H1 (cell line): Measurements from ENCODE around the gene DSE. TPM values are rescaled to one million over a fixed set of nuclear protein-coding genes. Genes with fewer than 3 reads are reported as not detected.

Experiments
- CTCF ChIA-PET: fragments of 300-600 bp; sonication (Branson Sonifier 250); formaldehyde crosslinking; loops from one replicate; lab custom pipeline; 2021; ENCODE audit not compliant: partially characterized antibody; lab: Charles Lee
- POLR2A ChIA-PET: fragments of 300-600 bp; sonication (Branson Sonifier 250); formaldehyde crosslinking; loops from one replicate; lab custom pipeline; 2021; ENCODE audit warnings: inconsistent platforms; ENCODE audit not compliant: partially characterized antibody; lab: Charles Lee
- DNase-seq, 2 experiments: peaks; one replicate each; pipeline versions ENCODE4 v3.0.0 to v3.0.0-alpha.2; 2010 to 2022; ENCODE audit warnings: low spot score in 2 of 2, low read depth in 1 of 2, mixed read lengths in 1 of 2
- FAIRE-seq: peaks from 2 replicates; lab custom pipeline; 2011; peaks lifted over from hg19 to GRCh38; lab: Jason Lieb, UNC
- H2AFZ ChIP-seq: 2 replicates; pipeline ENCODE4 v1.8.1; 2012; ENCODE audit warnings: low read length, inconsistent platforms
- H2AK5ac ChIP-seq: 2 replicates; pipeline ENCODE4 v1.6.1; 2013; ENCODE audit warnings: low read depth, low read length
- H2BK120ac ChIP-seq: replicated peaks from 2 replicates; pipeline ENCODE3; 2013; ENCODE audit warnings: low read depth, low read length, inconsistent platforms
- H2BK12ac ChIP-seq: 2 replicates; pipeline ENCODE4 v1.6.1; 2013; ENCODE audit warnings: low read depth, low read length
- H2BK15ac ChIP-seq: 2 replicates; pipeline ENCODE4 v1.6.1; 2013; ENCODE audit warnings: low read length
- H2BK20ac ChIP-seq: 2 replicates; pipeline ENCODE4 v1.6.1; 2013; ENCODE audit warnings: low read length
- H2BK5ac ChIP-seq: 2 replicates; pipeline ENCODE4 v1.6.1; 2013; ENCODE audit warnings: low read depth, low read length
- H3K14ac ChIP-seq: 2 replicates; pipeline ENCODE4 v1.6.1; 2013; ENCODE audit warnings: inconsistent platforms; ENCODE audit not compliant: insufficient read length
- H3K18ac ChIP-seq: 2 replicates; pipeline ENCODE4 v1.6.1; 2013; ENCODE audit warnings: low read length; ENCODE audit errors: extremely low read depth
- H3K23ac ChIP-seq: 2 replicates; pipeline ENCODE4 v1.6.1; 2013; ENCODE audit warnings: inconsistent platforms; ENCODE audit not compliant: insufficient read length
- H3K23me2 ChIP-seq: 2 replicates; pipeline ENCODE4 v1.6.1; 2013; ENCODE audit warnings: low read depth, low read length
- H3K27ac ChIP-seq: 2 replicates; pipeline ENCODE4 v1.6.1; 2011; ENCODE audit warnings: low read depth, low read length, inconsistent platforms
- H3K27me3 ChIP-seq, 4 experiments: replicated peaks in 1 of 4; 1 replicate in 1 of 4; 2 replicates in 3 of 4; pipeline versions ENCODE4 v1.6.1 to v1.8.1; 2011 to 2013; ENCODE audit warnings: low read length in 3 of 4, mild to moderate bottlenecking in 3 of 4, inconsistent platforms in 2 of 4, mixed read lengths in 2 of 4, moderate library complexity in 1 of 4; ENCODE audit not compliant: control insufficient read depth in 3 of 4, insufficient read depth in 3 of 4; ENCODE audit errors: extremely low read depth in 1 of 4
- H3K36me3 ChIP-seq, 4 experiments: 2 replicates each; pipeline versions ENCODE4 v1.6.1 to v1.8.1; 2011 to 2013; ENCODE audit warnings: mild to moderate bottlenecking in 4 of 4, low read length in 3 of 4, moderate library complexity in 2 of 4, control low read depth in 1 of 4, inconsistent platforms in 1 of 4; ENCODE audit not compliant: insufficient read depth in 4 of 4, control insufficient read depth in 2 of 4
- H3K4ac ChIP-seq: replicated peaks from 2 replicates; pipeline ENCODE3; 2013; ENCODE audit warnings: low read length, low read depth, mixed read lengths, inconsistent platforms; ENCODE audit not compliant: insufficient read length
- H3K4me1 ChIP-seq, 4 experiments: replicated peaks in 1 of 4; 1 replicate in 1 of 4; 2 replicates in 3 of 4; pipeline versions ENCODE4 v1.6.1 to v1.8.1; 2011 to 2013; ENCODE audit warnings: low read length in 3 of 4, inconsistent platforms in 2 of 4, mixed read lengths in 1 of 4; ENCODE audit not compliant: insufficient read depth in 4 of 4, control insufficient read depth in 3 of 4
- H3K4me2 ChIP-seq, 2 experiments: 2 replicates each; pipeline versions ENCODE4 v1.6.1 to v1.8.1; 2011 to 2013; ENCODE audit warnings: low read depth in 2 of 2, low read length in 2 of 2, control low read depth in 1 of 2, inconsistent platforms in 1 of 2, mild to moderate bottlenecking in 1 of 2; ENCODE audit not compliant: insufficient read depth in 1 of 2
- H3K4me3 ChIP-seq, 4 experiments: fragments of 200-600, 300-600 bp in 1 of 4; sonication (generic), shearing (Covaris generic), sonication (Bioruptor Twin) in 1 of 4; 2 replicates each; pipeline versions ENCODE4 v1.5.1 to v1.8.1; 2011 to 2016; ENCODE audit warnings: low read length in 4 of 4, low read depth in 3 of 4, control low read depth in 2 of 4, inconsistent platforms in 2 of 4, mild to moderate bottlenecking in 2 of 4, mixed read lengths in 1 of 4, moderate library complexity in 1 of 4; ENCODE audit not compliant: insufficient read depth in 2 of 4; ENCODE audit errors: extremely low read depth in 1 of 4
- H3K56ac ChIP-seq: replicated peaks from 2 replicates; pipeline ENCODE3; 2013; ENCODE audit warnings: low read depth, mild to moderate bottlenecking, mixed read lengths, low read length, inconsistent platforms; ENCODE audit not compliant: insufficient read length
- H3K79me1 ChIP-seq: 2 replicates; pipeline ENCODE4 v1.6.1; 2013; ENCODE audit warnings: low read depth, low read length, control low read depth
- H3K79me2 ChIP-seq, 2 experiments: 2 replicates each; pipeline versions ENCODE4 v1.6.1 to v1.8.1; 2012 to 2013; ENCODE audit warnings: low read length in 2 of 2, mild to moderate bottlenecking in 2 of 2, inconsistent platforms in 1 of 2; ENCODE audit not compliant: insufficient read depth in 2 of 2, control insufficient read depth in 1 of 2
- H3K9ac ChIP-seq, 4 experiments: replicated peaks in 1 of 4; 1 replicate in 1 of 4; 2 replicates in 3 of 4; pipeline versions ENCODE4 v1.6.1 to v1.8.1; 2011 to 2013; ENCODE audit warnings: low read depth in 3 of 4, low read length in 3 of 4, control low read depth in 2 of 4, mild to moderate bottlenecking in 2 of 4, moderate library complexity in 2 of 4, inconsistent platforms in 1 of 4; ENCODE audit errors: extremely low read depth in 1 of 4
- H3K9me3 ChIP-seq, 2 experiments: 2 replicates each; pipeline versions ENCODE4 v1.6.1 to v1.8.1; 2012 to 2013; ENCODE audit warnings: mild to moderate bottlenecking in 2 of 2, moderate library complexity in 2 of 2, control low read depth in 1 of 2, inconsistent platforms in 1 of 2, low read depth in 1 of 2, low read length in 1 of 2, mixed read lengths in 1 of 2; ENCODE audit not compliant: insufficient read depth in 2 of 2
- H4K20me1 ChIP-seq, 2 experiments: replicated peaks in 1 of 2; 2 replicates each; pipeline versions ENCODE3 to v1.8.1; 2011 to 2013; ENCODE audit warnings: inconsistent platforms in 2 of 2, low read length in 2 of 2, mild to moderate bottlenecking in 1 of 2; ENCODE audit not compliant: insufficient read depth in 2 of 2, control insufficient read depth in 1 of 2
- H4K5ac ChIP-seq: 2 replicates; pipeline ENCODE4 v1.6.1; 2013; ENCODE audit warnings: low read length, low read depth, mixed read lengths, inconsistent platforms; ENCODE audit not compliant: insufficient read length
- H4K8ac ChIP-seq: 2 replicates; pipeline ENCODE4 v1.8.0; 2013; ENCODE audit warnings: mild to moderate bottlenecking, moderate library complexity, low read length, inconsistent platforms; ENCODE audit not compliant: insufficient read depth; ENCODE audit errors: extremely low read depth
- H4K91ac ChIP-seq: replicated peaks from 2 replicates; pipeline ENCODE3; 2013; ENCODE audit warnings: low read length, mixed read lengths, inconsistent platforms; ENCODE audit not compliant: insufficient read length
- CBX8 ChIP-seq: fragments of 300-800, 300-1000 bp; sonication (generic); IDR thresholded peaks from 2 replicates; pipeline ENCODE4 v1.7.1; 2016; ENCODE audit warnings: low read depth, low read length, borderline replicate concordance
- EGR1 ChIP-seq: IDR thresholded peaks from 2 replicates; pipeline ENCODE4 v1.6.1; 2011; ENCODE audit warnings: low read depth, low read length, borderline replicate concordance
- KDM1A ChIP-seq: fragments of 200-600, 300-600 bp; sonication (generic); IDR thresholded peaks from 2 replicates; pipeline ENCODE4 v1.7.1; 2016; ENCODE audit warnings: mild to moderate bottlenecking, low read length, borderline replicate concordance
- MAFK ChIP-seq: IDR thresholded peaks from 2 replicates; pipeline ENCODE4 v1.6.1; 2012; ENCODE audit warnings: low read depth, mild to moderate bottlenecking, improper control_type of control experiment, low read length
- PHF8 ChIP-seq: fragments of 200-600 bp; sonication (generic); conservative IDR thresholded peaks from 2 replicates; pipeline ENCODE4 v1.7.1; 2012; ENCODE audit warnings: low read depth, mild to moderate bottlenecking, inconsistent platforms, low read length, moderate library complexity
- SUZ12 ChIP-seq: fragments of 200-600 bp; sonication (generic); IDR thresholded peaks from 2 replicates; pipeline ENCODE4 v1.6.1; 2012; ENCODE audit warnings: mild to moderate bottlenecking, inconsistent platforms, low read length, moderate library complexity, mixed read lengths
- TBP ChIP-seq: IDR thresholded peaks from 2 replicates; pipeline ENCODE4 v1.6.1; 2011; ENCODE audit warnings: low read depth, low read length, improper control_type of control experiment
- WGBS, 2 experiments: shearing (Covaris generic) in 1 of 2; methylation state at CpG; one replicate each; pipeline versions ENCODE4 v1.1.6 to v1.1.7; 2013 to 2015; ENCODE audit warnings: low lambda C conversion rate in 2 of 2, mixed read lengths in 2 of 2, inconsistent platforms in 1 of 2, low coverage in 1 of 2, missing lambda C conversion rate in 1 of 2; ENCODE audit not compliant: insufficient replicate concordance in 2 of 2, insufficient coverage in 1 of 2, insufficient read length in 1 of 2; ENCODE audit errors: extremely low coverage in 1 of 2, missing lambda C conversion rate in 1 of 2; 5-methylcytosine and 5-hydroxymethylcytosine counted together
- polyA plus RNA-seq, 7 experiments: library from polyadenylated mRNA; depleted of rRNA in 3 of 7; stranded (reverse) in 5 of 7; unstranded in 2 of 7; fragments of >200 nt in 5 of 7; fragments of 200-250 nt in 2 of 7; gene quantifications; 1 replicate in 5 of 7; 2 replicates in 1 of 7; 4 replicates in 1 of 7; pipeline versions ENCODE4 v1.2.1 to v1.2.3, GENCODE V29; 2011 to 2013; ENCODE audit warnings: missing spikeins in 2 of 7, mixed read lengths in 2 of 7
- total RNA-seq: library from RNA; stranded (reverse); fragmentation: NEBNext Ultra II Directional; extraction: Animal tissue kit (Norgen Biotek cat#: 25700); gene quantifications from 2 replicates; pipeline ENCODE4 v1.2.1, GENCODE V29; 2021

Gene DSE
- total and polyA plus RNA-seq, 2 of the 8 experiments (the other 6 are each of a cell fraction or from before 2014, with no cell fraction given): 32.5 to 94.4 TPM

DNA sequence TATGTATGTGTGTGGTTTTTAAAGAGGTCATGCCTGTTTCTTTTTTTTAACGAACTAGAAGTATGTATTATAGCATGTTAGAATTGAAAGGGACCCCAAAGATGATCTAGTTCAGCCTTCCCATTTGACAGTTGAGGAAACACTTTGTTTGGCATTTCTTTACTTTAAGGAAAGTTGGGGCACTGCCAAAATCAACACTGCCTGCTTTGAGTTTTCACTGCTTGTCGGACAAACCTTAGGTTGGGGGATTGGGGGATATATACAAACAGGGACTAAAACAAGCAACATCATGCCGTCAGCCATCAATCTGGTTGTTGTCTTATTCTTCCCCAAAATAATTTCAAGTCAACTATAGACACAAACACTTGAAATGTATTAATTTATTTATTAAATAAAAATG, 76.3 kb downstream of the DSE start:
- CTCF ChIA-PET: interaction anchor here (0.9 to 4.0 kb wide), 6 partner anchors 31 to 179 kb away, joined by 3 to 19 read pairs (median 8); partner anchors contain the start of gene CALHM5
- POLR2A ChIA-PET: no interaction called here
- Histone ChIP-seq H4K20me1 (no peaks in the 10 kb centered on the region), H3K4ac (no peak overlapping the region), H3K79me2 (no peaks in the 10 kb centered on the region), H3K36me3 (no peaks in the 10 kb centered on the region), H2AFZ (no peak overlapping the region), H2BK120ac (no peak overlapping the region), H2BK12ac (no peak overlapping the region), H3K79me1 (no peaks in the 10 kb centered on the region), H3K23me2 (no peaks in the 10 kb centered on the region), H2BK20ac (no peak overlapping the region), H4K8ac (no peak overlapping the region), H3K14ac (no peak overlapping the region), H3K4me1 (peaks cover 0 to 2% (median 0%) of the 10 kb centered on the region in 4 experiments; a peak in 1 of 7 replicates), H3K4me2 (no peak overlapping the region), H2BK15ac (no peak overlapping the region), H3K4me3 (no peak overlapping the region), H3K27me3 (no peaks in the 10 kb centered on the region), H3K27ac (no peak overlapping the region), H2BK5ac (no peak overlapping the region), H3K23ac (no peak overlapping the region), H4K5ac (no peak overlapping the region), H3K9ac (no peak overlapping the region), H2AK5ac (no peak overlapping the region), H3K9me3 (no peaks in the 10 kb centered on the region), H4K91ac (no peak overlapping the region), H3K18ac (no peak overlapping the region), H3K56ac (no peak overlapping the region)
- no peak for DNase-seq
- no peak for FAIRE-seq
- WGBS, 2 experiments: 84% methylated on average over 3 of the region's 3 CpGs; no CpG with 5 or more reads in 1 of the 2 experiments
- TF ChIP-seq EGR1: no peak
- TF ChIP-seq CBX8: no peak
- no peak for TF ChIP-seq TBP
- no peak for TF ChIP-seq SUZ12
- TF ChIP-seq PHF8: no peak
- no peak for TF ChIP-seq MAFK
- TF ChIP-seq KDM1A: no peak
